ENCODE measurements around the gene CSGALNACT2. TPM values are rescaled to one million over a fixed set of nuclear protein-coding genes. Genes with fewer than 3 reads are reported as not detected.

CSGALNACT2 gene
- total RNA-seq, 1 experiment from 2014 or later: 8.9 TPM

- DNase-seq: no peak
- Histone ChIP-seq H2AK5ac (ENCODE audit: insufficient read length, low read length) (no peak overlapping the region), H2BK20ac (ENCODE audit: low read depth, low read length, poor library complexity, severe bottlenecking) (no peak overlapping the region), H3K27ac (ENCODE audit: insufficient read length, low read depth, low read length) (no peak overlapping the region), H4K20me1 (ENCODE audit: control insufficient read depth, insufficient read depth, insufficient read length) (no peaks in the 10 kb centered on the region), H2AFZ (ENCODE audit: low read length) (no peak overlapping the region), H3K18ac (ENCODE audit: insufficient read length, low read depth, low read length) (no peak overlapping the region), H3K79me1 (ENCODE audit: insufficient read depth, low read depth, low read length, poor library complexity, severe bottlenecking) (no peaks in the 10 kb centered on the region), H2BK5ac (ENCODE audit: insufficient read length, low read length) (no peak overlapping the region), H3K23me2 (ENCODE audit: insufficient read length, low read depth, low read length, poor library complexity, severe bottlenecking) (no peaks in the 10 kb centered on the region), H2BK15ac (ENCODE audit: low read depth, low read length) (no peak overlapping the region), H3K9ac (ENCODE audit: extremely low read depth, insufficient read length, low read length) (no peak overlapping the region), H2BK120ac (ENCODE audit: low read depth, low read length, poor library complexity, severe bottlenecking) (no peak overlapping the region), H3K56ac (ENCODE audit: insufficient read length, low read depth, low read length) (no peak overlapping the region), H4K5ac (ENCODE audit: insufficient read length, low read depth, low read length) (no peak overlapping the region), H3K14ac (ENCODE audit: insufficient read depth, low read length) (no peak overlapping the region), H3K4me2 (ENCODE audit: insufficient read depth, insufficient read length, low read length) (no peak overlapping the region), H3K4me1 (ENCODE audit: insufficient read depth, low read length) (no peaks in the 10 kb centered on the region), H3K4ac (ENCODE audit: low read depth, low read length) (no peak overlapping the region), H3K79me2 (ENCODE audit: insufficient read depth, low read length) (no peaks in the 10 kb centered on the region), H4K8ac (replicated peaks; ENCODE audit: insufficient read length, low read depth, low read length) (no peak overlapping the region), H3K9me3 (ENCODE audit: control insufficient read depth, low read depth, low read length) (no peaks in the 10 kb centered on the region), H4K91ac (ENCODE audit: insufficient read length, low read depth, low read length) (no peak overlapping the region), H3K23ac (ENCODE audit: insufficient read length, low read depth, low read length) (no peak overlapping the region), H2BK12ac (ENCODE audit: insufficient read length, low read depth, low read length) (no peak overlapping the region), H3T11ph (ENCODE audit: low read length) (no peak overlapping the region), H3K27me3 (ENCODE audit: insufficient read depth, low read length) (no peaks in the 10 kb centered on the region)
- Mint-ChIP-seq H3K36me3 (ENCODE audit: insufficient read depth in 1 of 3, low read depth in 3 of 3) (no peaks in the 10 kb centered on the region), H3K27ac (no peak overlapping the region), H3K9me3 (no peaks in the 10 kb centered on the region; a peak in 1 of 5 replicates), H3K4me1 (peaks cover 2% of the 10 kb centered on the region in 2 experiments; a peak in 3 of 4 replicates), H3K4me3 (no peak overlapping the region), H3K27me3 (ENCODE audit: low read depth) (no peaks in the 10 kb centered on the region)
- TF ChIP-seq CTCF (conservative IDR thresholded peaks at IDR 0.05): no peak
- WGBS (ENCODE audit: extremely low coverage, insufficient read length, low lambda C conversion rate): no CpG with 5 or more reads among the region's 16 CpGs
Observed at GRCh38 chr10:43113201-43114087, 24.8 kb upstream of the CSGALNACT2 start.
